ENCODE data around the gene DPYD.

GRCh38 chr1:97082160-97082848 lies 838.5 kb downstream of the DPYD start:
- TF ChIP-seq CTCF (IDR thresholded peaks at IDR 0.05 in 2 of 3, conservative IDR thresholded peaks at IDR 0.05 in 1 of 3; ENCODE audit: insufficient read depth in 2 of 3, low read depth in 1 of 3, low read length in 3 of 3) (no peak), CHD1 (IDR thresholded peaks at IDR 0.05; ENCODE audit: low read length) (no peak)
